Ovary (tissue), 9 donors: ENCODE results near the gene C19orf47. TPM values are rescaled to one million over a fixed set of nuclear protein-coding genes. Genes with fewer than 3 reads are reported as not detected.

Experiments
- DNase-seq, 5 donors: peaks; one replicate each; pipeline ENCODE4 v3.0.0-alpha.2; 2019 to 2020
- H3K27ac ChIP-seq, 2 donors: fragments of 200-600 bp; one replicate each; pipeline versions ENCODE4 v1.5.1 to v1.8.0; 2019 to 2022
- H3K27me3 ChIP-seq: fragments of 200-600 bp; one replicate; pipeline ENCODE4 v1.8.0; 2022
- H3K36me3 ChIP-seq: fragments of 200-600 bp; sonication (generic); one replicate; pipeline ENCODE4 v1.5.1; 2019
- H3K4me1 ChIP-seq: one replicate; pipeline ENCODE4 v1.8.1; 2013; ENCODE audit warnings: mild to moderate bottlenecking, moderate library complexity; ENCODE audit not compliant: insufficient read depth
- H3K4me3 ChIP-seq: fragments of 200-600 bp; sonication (generic); one replicate; pipeline ENCODE4 v1.5.1; 2017
- H3K9me3 ChIP-seq, 2 donors: fragments of 200-600 bp in 1 of 2; sonication (generic) in 1 of 2; one replicate each; pipeline versions ENCODE4 v1.5.1 to v1.8.1; 2013 to 2019; ENCODE audit warnings: mild to moderate bottlenecking in 1 of 2, moderate library complexity in 1 of 2
- CTCF ChIP-seq, 3 donors: fragments of 450-650 bp in 2 of 3; fragments of 200-600 bp in 1 of 3; IDR thresholded peaks; one replicate each; pipeline versions ENCODE4 v1.5.1 to v1.8.0; 2016 to 2022; ENCODE audit warnings: antibody characterized with exemption in 3 of 3, mild to moderate bottlenecking in 1 of 3
- EP300 ChIP-seq: sonication (generic); formaldehyde crosslinking; IDR thresholded peaks from one replicate; pipeline ENCODE4 v1.6.1; 2017; ENCODE audit warnings: antibody characterized with exemption
- POLR2A ChIP-seq: fragments of 450-650 bp; IDR thresholded peaks from one replicate; pipeline ENCODE4 v1.6.1; 2017; ENCODE audit warnings: antibody characterized with exemption, mild to moderate bottlenecking, moderate library complexity
- WGBS, 3 donors: extraction: QIAGEN DNeasy Blood & Tissue Kit in 1 of 3; methylation state at CpG; one replicate each; pipeline versions ENCODE4 v1.1.5 to v1.1.7; 2013 to 2017; 5-methylcytosine and 5-hydroxymethylcytosine counted together
- intact Hi-C, 4 donors: fragments of 100-400 bp; cut with DNase I; formaldehyde crosslinking; loops; one replicate each; pipeline versions ENCODE4 v1.11.0 to v1.15.1; 2022 to 2023
- polyA plus RNA-seq, 2 donors: library from polyadenylated mRNA; stranded (reverse); fragments of 200-250 nt in 1 of 2; fragments of 350-450 nt in 1 of 2; fragmentation: Illumina TruSeq in 1 of 2; extraction: RNeasy Lipid Tissue Mini Kit (QIAGEN cat#74804) in 1 of 2; gene quantifications; one replicate each; pipeline ENCODE4 v1.2.3, GENCODE V29; 2013 to 2014
- total RNA-seq, 7 donors: library from RNA; depleted of rRNA in 2 of 7; stranded (reverse); fragments of >200 nt in 2 of 7; fragmentation: NEBNext Ultra II Directional in 3 of 7; extraction: Animal tissue kit (Norgen Biotek cat#: 25700) in 3 of 7; gene quantifications; one replicate each; pipeline versions ENCODE4 v1.1.0 to v1.2.4, GENCODE V29; 2016 to 2023
- donor health status: DM: no; HTN: no; CAD: no; lungs with moderate emphysema.
- donor health status: DM: no; HTN: no; CAD: no.
- donor health status: Bipolar disorder and iron deficiency.
- donor health status: DM: yes; HTN: yes; CAD: no.
- donor health status: DM: no; HTN: no; CAD: no.
- donor health status: DM: yes; HTN: yes; CAD: no.

Gene C19orf47
- total and polyA plus RNA-seq, 9 donors = 3.5 to 15.8 (median 12.2) TPM

GRCh38 chr19:40344422-40344821, 3.8 kb downstream of the C19orf47 start:
- H3K9me3 ChIP-seq = no peaks in the 10 kb centered on the region
- H3K4me1 ChIP-seq = peaks cover 6% of the 10 kb centered on the region
- TF ChIP-seq CTCF (IDR thresholded peaks at IDR 0.05) (no peak), POLR2A (no peak), EP300 (no peak)
- H3K27ac ChIP-seq = no peak overlapping the region
- no peaks in the 10 kb centered on the region for H3K27me3 ChIP-seq
- intact Hi-C loops = no loop called here
- DNase-seq = no peak
- 81 to 84% (median 84%) methylated on average over 7 of the region's 7 CpGs for WGBS, 3 donors
- no peaks in the 10 kb centered on the region for H3K36me3 ChIP-seq
- H3K4me3 ChIP-seq = no peak overlapping the region

- TF ChIP-seq EP300 = no peak
- TF ChIP-seq POLR2A = no peak
- TF ChIP-seq CTCF (IDR thresholded peaks at IDR 0.05) = no peak
- no peaks in the 10 kb centered on the region for H3K27me3 ChIP-seq
Measured at GRCh38 chr19:40342644-40343311, 5.4 kb downstream of the C19orf47 start.

GRCh38 chr19:40341601-40342482, 6.4 kb downstream of the C19orf47 start:
- Histone ChIP-seq H3K27ac (no peak overlapping the region), H3K4me3 (no peak overlapping the region), H3K27me3 (no peaks in the 10 kb centered on the region), H3K9me3 (no peaks in the 10 kb centered on the region), H3K36me3 (no peaks in the 10 kb centered on the region), H3K4me1 (no peaks in the 10 kb centered on the region)
- DNase-seq = no peak
- intact Hi-C loops = no loop called here
- 54 to 70% (median 64%) methylated on average over 8 to 9 of the region's 9 CpGs for whole genome bisulfite sequencing, 3 donors
- TF ChIP-seq POLR2A (no peak), EP300 (no peak), CTCF (IDR thresholded peaks at IDR 0.05) (no peak)

More at GRCh38 chr19:40342644-40343311, 5.4 kb downstream of the C19orf47 start:
- Histone ChIP-seq H3K4me1 (peaks cover 2% of the 10 kb centered on the region), H3K4me3 (no peak overlapping the region), H3K9me3 (no peaks in the 10 kb centered on the region), H3K36me3 (no peaks in the 10 kb centered on the region), H3K27ac (no peak overlapping the region)
- 88 to 90% (median 90%) methylated on average over 11 of the region's 11 CpGs for WGBS, 3 donors
- intact Hi-C loops = no loop called here
- no peak for DNase-seq

- no peaks in the 10 kb centered on the region for H3K27me3 ChIP-seq
- no peaks in the 10 kb centered on the region for H3K4me1 ChIP-seq
- DNase-seq = no peak
- H3K4me3 ChIP-seq = no peak overlapping the region
- intact Hi-C loops = no loop called here
- no peaks in the 10 kb centered on the region for H3K36me3 ChIP-seq
- TF ChIP-seq EP300 = no peak
- TF ChIP-seq CTCF (IDR thresholded peaks at IDR 0.05) = no peak
- no peak for TF ChIP-seq POLR2A
- no peak overlapping the region for H3K27ac ChIP-seq
- no peaks in the 10 kb centered on the region for H3K9me3 ChIP-seq
- WGBS, 3 donors = 89 to 92% (median 91%) methylated on average over 4 of the region's 4 CpGs
Measured at GRCh38 chr19:40339018-40339728, 9.0 kb downstream of the C19orf47 start.
